SH-SY5Y (cell line): ENCODE results near the gene ZSCAN5A.

Experiments used
- GATA2 ChIP-seq: IDR thresholded peaks from 2 replicates; pipeline ENCODE4 v1.6.1; 2011; ENCODE audit warnings: mild to moderate bottlenecking, low read depth, low read length
- GATA3 ChIP-seq: IDR thresholded peaks from 2 replicates; pipeline ENCODE4 v1.6.1; 2011; ENCODE audit warnings: low read depth, mild to moderate bottlenecking, low read length, moderate library complexity

The ZSCAN5A gene

DNA sequence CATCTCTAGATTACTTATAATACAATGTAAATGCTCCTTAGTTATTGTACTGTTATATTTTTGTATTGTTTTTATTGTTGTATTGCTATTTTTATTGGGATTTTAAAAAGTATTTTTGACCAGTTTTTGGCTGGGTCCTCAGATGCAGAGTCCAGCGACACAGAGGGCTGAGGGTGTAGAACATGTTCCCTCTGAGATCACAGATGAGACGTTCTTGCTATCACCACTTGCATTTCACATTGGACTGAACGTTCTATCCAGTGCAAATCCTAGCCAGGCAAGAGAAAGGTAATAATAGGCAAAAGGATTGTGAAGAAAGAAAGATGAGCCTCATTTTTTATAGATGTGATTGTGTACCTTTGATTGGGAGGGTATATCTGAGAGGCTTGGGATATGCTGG is 15.0 kb downstream of the ZSCAN5A start:
- no peak for TF ChIP-seq GATA2
- TF ChIP-seq GATA3: no peak

DNA sequence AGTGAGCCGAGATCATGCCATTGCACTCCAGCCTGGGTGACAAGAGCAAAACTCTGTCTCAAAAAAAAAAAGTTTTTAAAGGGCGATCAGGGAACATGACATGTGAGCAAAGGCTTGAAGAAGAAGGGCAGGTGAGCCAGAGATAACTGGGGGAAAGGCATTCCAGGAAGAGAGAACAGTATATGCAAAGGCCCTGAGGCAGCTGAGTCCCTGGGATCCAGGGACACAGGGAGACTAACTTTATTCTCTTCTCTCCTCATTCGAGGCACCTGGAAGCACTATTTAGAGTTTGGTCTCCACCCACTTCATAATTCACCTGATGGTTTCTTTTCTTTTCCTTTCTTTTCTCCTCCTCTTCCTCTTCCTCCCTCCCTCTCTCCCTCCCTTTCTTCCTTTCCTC is 17.6 kb downstream of the ZSCAN5A start:
- no peak for TF ChIP-seq GATA2
- no peak for TF ChIP-seq GATA3

- TF ChIP-seq GATA3: no peak
- no peak for TF ChIP-seq GATA2
Measured at GRCh38 chr19:56295531-56296455, 18.8 kb downstream of the ZSCAN5A start.

GRCh38 chr19:56294549-56294948 is 20.1 kb downstream of the ZSCAN5A start:
- TF ChIP-seq GATA3: no peak
- TF ChIP-seq GATA2: no peak

DNA sequence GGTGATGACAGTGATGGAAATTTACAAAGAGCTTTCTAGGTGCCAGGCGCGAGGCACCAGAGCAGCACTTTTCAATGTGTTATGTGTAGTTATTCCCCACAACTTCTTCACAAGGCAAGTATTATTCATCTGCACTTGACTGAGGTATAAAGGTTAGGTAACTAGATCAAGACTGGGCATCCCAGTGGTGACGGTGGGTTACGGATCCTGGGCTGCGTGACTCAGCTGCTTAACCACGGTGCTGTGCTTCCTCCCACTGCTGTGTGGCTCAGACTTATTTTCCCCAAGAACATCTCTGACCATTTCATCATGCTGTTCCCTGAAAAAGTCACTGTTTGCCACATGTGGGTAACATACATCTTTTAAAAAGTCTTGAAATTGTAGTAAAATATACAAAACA is 22.8 kb downstream of the ZSCAN5A start:
- TF ChIP-seq GATA2: no peak
- TF ChIP-seq GATA3: no peak

GRCh38 chr19:56290104-56290503 is 24.5 kb downstream of the ZSCAN5A start:
- TF ChIP-seq GATA2 (no peak), GATA3 (no peak)

GRCh38 chr19:56284746-56285145 is 29.9 kb downstream of the ZSCAN5A start:
- TF ChIP-seq GATA2 (no peak), GATA3 (no peak)

GRCh38 chr19:56282809-56283208 is 31.8 kb downstream of the ZSCAN5A start:
- TF ChIP-seq GATA2 (no peak), GATA3 (no peak)

GRCh38 chr19:56273563-56274117 is 41.0 kb downstream of the ZSCAN5A start:
- TF ChIP-seq GATA2 (no peak), GATA3 (no peak)

DNA sequence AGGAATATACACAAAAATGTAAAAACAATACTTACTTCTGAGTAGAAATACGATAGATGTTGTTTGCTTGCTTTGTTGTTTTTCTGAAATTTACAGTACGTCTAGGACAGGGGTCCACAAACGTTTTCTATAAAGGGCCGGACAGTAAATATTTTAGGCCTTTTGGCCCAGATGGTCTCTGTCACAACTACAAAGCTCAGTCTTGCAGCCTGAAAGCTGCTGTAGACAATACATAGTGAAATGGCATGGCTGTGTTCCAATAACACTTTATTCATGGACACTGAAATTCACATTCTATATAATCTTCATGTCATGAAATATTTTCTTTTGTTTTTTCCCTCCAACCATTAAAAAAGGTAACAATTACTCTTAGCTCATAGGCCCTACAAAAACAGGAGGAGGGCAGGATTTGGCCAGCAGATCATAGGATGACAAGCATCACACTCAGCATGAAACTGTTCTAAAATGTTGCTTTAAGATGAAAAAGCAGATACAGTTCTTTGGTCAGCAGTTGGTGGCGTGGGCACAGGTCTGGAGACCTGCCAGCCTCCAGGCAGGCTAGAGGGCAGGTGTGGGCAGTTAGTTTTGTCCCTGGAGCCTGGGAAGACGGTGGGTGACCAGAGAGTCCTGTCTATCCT is 42.4 kb downstream of the ZSCAN5A start, which contains the start of gene EDDM13:
TSS of gene EDDM13 (plus strand) at position 588 of the 638 bp plus-strand sequence. CDS start 87 bp downstream, outside the sequence.
- TF ChIP-seq GATA3: no peak
- peak; percentile 45; the same call in 1 of the 2 replicates for TF ChIP-seq GATA2

DNA sequence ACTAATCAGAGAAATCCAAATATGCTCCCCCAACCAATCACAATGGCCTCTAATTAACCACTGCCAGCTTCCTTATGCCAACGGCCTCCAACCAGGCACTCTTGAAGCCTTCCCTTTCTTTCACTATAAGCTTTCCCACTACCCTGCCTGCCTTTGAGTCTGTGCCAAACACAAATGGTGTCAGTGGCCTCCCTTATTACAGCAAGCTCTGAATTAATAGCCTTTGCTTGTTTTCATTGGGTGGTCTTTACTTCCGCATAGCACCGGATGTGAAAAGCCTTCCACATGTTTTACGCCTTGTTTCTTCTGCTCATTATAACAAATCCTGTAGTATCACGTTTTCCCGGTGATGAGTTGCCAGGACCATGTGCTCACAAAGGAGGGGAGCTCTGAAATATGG is 43.5 kb downstream of the ZSCAN5A start:
- no peak for TF ChIP-seq GATA3
- no peak for TF ChIP-seq GATA2

- TF ChIP-seq GATA2 (no peak), GATA3 (no peak)
Measured at GRCh38 chr19:56270676-56271075, 44.0 kb downstream of the ZSCAN5A start.

- TF ChIP-seq GATA3: no peak
- no peak for TF ChIP-seq GATA2
Measured at GRCh38 chr19:56269348-56269747, 45.3 kb downstream of the ZSCAN5A start.

GRCh38 chr19:56266051-56266450 is 48.6 kb downstream of the ZSCAN5A start:
- no peak for TF ChIP-seq GATA3
- TF ChIP-seq GATA2: no peak

DNA sequence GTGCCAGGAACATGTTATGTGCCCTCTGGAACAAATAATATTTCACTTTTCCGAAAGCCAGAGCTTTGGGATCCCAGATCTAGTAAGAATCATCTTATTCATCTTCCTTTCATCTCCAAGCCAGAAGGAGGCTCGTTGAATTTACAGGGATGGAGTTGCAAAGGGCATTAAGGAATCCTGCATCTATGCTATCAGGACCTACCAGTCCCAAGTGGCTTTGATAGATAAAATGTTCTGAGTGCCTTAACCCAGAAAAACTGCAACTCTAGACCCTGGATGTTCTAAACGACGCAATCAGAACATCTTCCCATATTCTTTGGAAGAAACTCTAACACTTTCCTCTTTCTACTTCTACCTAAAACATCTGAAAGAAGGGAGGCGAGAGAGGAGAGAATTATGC is 51.3 kb downstream of the ZSCAN5A start:
- no peak for TF ChIP-seq GATA2
- no peak for TF ChIP-seq GATA3

DNA sequence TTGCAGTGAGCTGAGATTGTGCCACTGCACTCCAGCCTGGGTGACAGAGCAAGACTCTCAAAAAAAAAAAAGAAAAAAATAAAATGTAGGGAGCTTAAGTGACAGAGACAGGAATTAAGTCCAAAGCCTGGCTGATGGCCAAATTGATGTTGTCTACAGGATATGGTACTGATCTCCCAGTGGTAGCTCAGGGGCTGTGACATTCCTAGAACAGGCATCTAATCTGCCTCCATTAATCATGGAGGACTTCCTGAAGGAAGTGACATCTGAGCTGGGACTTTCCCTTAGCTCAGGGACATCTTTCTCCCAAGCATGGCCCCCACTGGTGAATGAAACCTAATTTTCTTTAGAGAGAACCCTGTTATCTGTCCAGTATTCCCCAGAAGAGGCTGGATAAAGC is 53.5 kb downstream of the ZSCAN5A start:
- TF ChIP-seq GATA3 (no peak; the same call in 1 of the 2 replicates), GATA2 (peak; percentile 71)
